ENCODE data around the gene VTI1B. TPM values are rescaled to one million over a fixed set of nuclear protein-coding genes. Genes with fewer than 3 reads are reported as not detected.
"Not testable (repeated sequence)": the region's sequence is repeated elsewhere in the genome, so short reads cannot be mapped to it uniquely, and the experiment has no call there.

The VTI1B gene
- total RNA-seq = 75.3 and 78.5 TPM in 2 replicates

DNA sequence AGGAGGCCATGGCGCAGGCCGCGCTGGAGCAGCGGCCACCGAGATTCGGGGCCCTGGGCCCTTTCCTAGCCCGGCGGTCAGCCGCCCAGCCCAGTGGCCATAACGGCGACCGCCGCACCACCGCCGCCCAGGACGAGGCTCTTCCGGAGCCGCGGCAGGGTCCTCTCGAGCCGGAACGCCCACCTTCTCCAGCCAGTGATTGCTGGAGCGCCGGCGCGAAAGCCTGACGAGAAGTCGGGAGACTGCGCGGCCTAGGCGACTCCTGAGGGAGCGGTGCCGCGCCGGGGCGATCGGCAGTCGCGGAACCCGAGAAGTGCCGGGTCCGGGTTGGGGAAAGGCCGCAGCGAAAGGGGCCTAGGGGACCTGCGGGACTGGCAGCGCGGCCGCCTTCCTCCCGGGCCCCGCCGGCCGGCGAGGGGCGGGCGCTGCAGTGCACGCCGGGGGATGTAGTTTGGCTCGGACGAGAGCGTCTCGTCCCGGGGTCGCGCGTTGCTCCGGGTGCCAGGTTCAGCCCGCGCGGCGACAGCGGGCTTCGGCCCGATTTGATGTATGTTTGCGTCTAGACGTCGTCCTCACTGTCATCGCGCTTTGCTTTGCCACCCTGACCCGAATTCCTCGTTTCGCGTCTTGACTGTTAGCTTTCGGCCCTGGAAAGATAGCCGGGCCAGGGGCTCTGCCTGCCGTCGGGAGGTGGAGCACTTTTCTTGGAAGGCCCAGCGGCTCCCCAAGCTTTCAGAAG lies at the start of gene VTI1B:
Gene VTI1B (minus strand): TSS at position 153 of the 739 bp plus-strand sequence. CDS start 143 bp downstream, at position 10.
- Mint-ChIP-seq H3K27ac (peak within 1 kb of the TSS; percentile 90), H3K27me3 (no peaks in the 10 kb centered on the region), H3K4me3 (peak within 1 kb of the TSS; percentile 90), H3K4me1 (peaks cover 35% of the 10 kb centered on the region), H3K9me3 (no peaks in the 10 kb centered on the region), H3K36me3 (ENCODE audit: low read depth) (peaks cover 28% of the 10 kb centered on the region)
- peak; percentile 93 for DNase-seq
- intact Hi-C loops (cut with micrococcal nuclease) = loop anchor here (1.0 to 2.0 kb wide), 4 partner anchors 21 to 142 kb away; partner anchors contain the start of genes ARG2, PIGH, RDH11 and ZFYVE26

- H3K27me3 Mint-ChIP-seq = peaks cover 33% of the 10 kb centered on the region
These were observed 47.9 kb upstream of the VTI1B start for GRCh38 chr14:67722293-67722692.

GRCh38 chr14:67721875-67722274 lies 47.4 kb upstream of the VTI1B start:
- no peaks in the 10 kb centered on the region for H3K9me3 Mint-ChIP-seq
- no peak for DNase-seq
- H3K36me3 Mint-ChIP-seq (ENCODE audit: low read depth) = no peaks in the 10 kb centered on the region
- no peak overlapping the region for H3K27ac Mint-ChIP-seq
- intact Hi-C loops (cut with micrococcal nuclease) = no loop called here
- H3K4me1 Mint-ChIP-seq = peaks cover 2% of the 10 kb centered on the region
- H3K27me3 Mint-ChIP-seq = peaks cover 33% of the 10 kb centered on the region
- no peak overlapping the region for H3K4me3 Mint-ChIP-seq

More at GRCh38 chr14:67722293-67722692, 47.9 kb upstream of the VTI1B start:
- Mint-ChIP-seq H3K36me3 (ENCODE audit: low read depth) (no peaks in the 10 kb centered on the region), H3K9me3 (no peaks in the 10 kb centered on the region), H3K4me1 (peaks cover 2% of the 10 kb centered on the region), H3K4me3 (no peak overlapping the region), H3K27ac (no peak overlapping the region)
- no peak for DNase-seq
- intact Hi-C loops (cut with micrococcal nuclease) = no loop called here

DNA sequence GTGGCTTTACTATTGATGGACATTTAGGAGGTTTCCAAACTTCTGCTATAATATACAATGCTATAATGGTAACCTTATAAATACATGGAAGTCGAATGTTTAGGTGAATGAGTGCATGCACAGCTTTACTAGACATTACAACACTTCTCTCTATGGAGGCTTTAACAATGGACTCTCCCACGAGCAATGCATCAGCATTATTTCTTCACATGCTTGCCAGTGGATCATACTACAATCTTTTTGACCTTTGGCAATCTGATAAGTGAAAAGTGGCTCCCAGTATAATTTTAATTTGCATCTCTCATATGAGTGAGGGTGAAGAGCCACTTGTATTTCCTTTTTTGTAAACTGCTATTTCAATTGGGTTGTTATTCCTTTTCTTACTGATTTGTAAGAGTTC lies 45.4 kb upstream of the VTI1B start:
- Mint-ChIP-seq H3K9me3 (no peaks in the 10 kb centered on the region), H3K4me1 (peaks cover 2% of the 10 kb centered on the region), H3K36me3 (ENCODE audit: low read depth) (no peaks in the 10 kb centered on the region), H3K27ac (no peak overlapping the region), H3K4me3 (no peak overlapping the region), H3K27me3 (peaks cover 31% of the 10 kb centered on the region)
- intact Hi-C loops (cut with micrococcal nuclease) = no loop called here
- DNase-seq = no peak

DNA sequence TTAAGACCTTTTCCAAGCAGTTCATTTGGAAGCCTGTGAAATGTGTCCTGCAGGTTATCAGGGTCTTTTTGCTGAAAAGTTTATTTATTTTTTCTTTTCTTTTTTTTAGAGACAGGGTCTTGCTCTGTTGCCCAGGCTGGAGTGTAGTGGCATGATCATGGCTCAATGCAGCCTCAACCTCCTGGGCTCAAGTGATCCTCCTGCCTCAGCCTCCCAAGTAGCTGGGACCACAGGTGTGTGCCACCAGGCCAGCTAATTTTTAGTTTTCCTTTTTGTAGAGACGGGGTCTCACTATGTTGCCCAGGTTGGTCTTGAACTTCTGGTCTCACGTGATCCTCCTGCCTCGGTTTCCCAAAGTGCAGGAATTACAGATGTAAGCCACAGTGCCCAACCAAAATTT lies 45.0 kb upstream of the VTI1B start:
- intact Hi-C loops (cut with micrococcal nuclease); H3K27ac Mint-ChIP-seq; H3K4me1 Mint-ChIP-seq; DNase-seq; H3K36me3 Mint-ChIP-seq (ENCODE audit: low read depth); H3K9me3 Mint-ChIP-seq; H3K4me3 Mint-ChIP-seq: not testable (repeated sequence)
- peaks cover 32% of the 10 kb centered on the region for H3K27me3 Mint-ChIP-seq

GRCh38 chr14:67718265-67718664 lies 43.8 kb upstream of the VTI1B start:
- DNase-seq = no peak
- Mint-ChIP-seq H3K27ac (no peak overlapping the region), H3K27me3 (peaks cover 29% of the 10 kb centered on the region), H3K9me3 (no peaks in the 10 kb centered on the region), H3K4me3 (no peak overlapping the region), H3K4me1 (peaks cover 2% of the 10 kb centered on the region), H3K36me3 (ENCODE audit: low read depth) (no peaks in the 10 kb centered on the region)
- intact Hi-C loops (cut with micrococcal nuclease) = no loop called here

GRCh38 chr14:67717048-67717447 lies 42.6 kb upstream of the VTI1B start:
- Mint-ChIP-seq H3K27me3 (peaks cover 19% of the 10 kb centered on the region), H3K36me3 (ENCODE audit: low read depth) (no peaks in the 10 kb centered on the region), H3K9me3 (no peaks in the 10 kb centered on the region), H3K4me1 (peaks cover 2% of the 10 kb centered on the region), H3K27ac (no peak overlapping the region), H3K4me3 (no peak overlapping the region)
- DNase-seq = no peak
- intact Hi-C loops (cut with micrococcal nuclease) = no loop called here

DNA sequence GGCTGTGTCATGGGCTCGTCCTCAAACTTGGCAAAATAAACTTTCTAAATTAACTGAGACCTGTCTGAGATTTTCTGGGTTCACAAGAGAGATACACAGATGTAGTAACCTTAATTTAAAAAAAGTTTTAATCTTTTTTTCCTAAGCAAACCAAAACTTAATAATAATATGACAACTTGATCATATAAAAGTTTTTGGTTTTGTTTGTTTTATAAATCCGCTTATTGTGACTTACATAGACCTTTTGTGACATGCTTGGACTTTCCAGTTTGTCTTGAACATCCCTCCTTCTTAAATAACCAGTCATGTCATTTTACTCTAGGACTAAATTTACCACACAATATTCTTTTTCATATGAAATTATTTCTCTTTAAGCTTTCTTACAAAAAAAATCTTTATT lies 35.8 kb upstream of the VTI1B start:
- H3K27me3 Mint-ChIP-seq = peaks cover 4% of the 10 kb centered on the region
- no peaks in the 10 kb centered on the region for H3K36me3 Mint-ChIP-seq (ENCODE audit: low read depth)
- H3K4me1 Mint-ChIP-seq = no peaks in the 10 kb centered on the region
- no peak for DNase-seq
- no peak overlapping the region for H3K4me3 Mint-ChIP-seq
- H3K27ac Mint-ChIP-seq = no peak overlapping the region
- peaks cover 3% of the 10 kb centered on the region for H3K9me3 Mint-ChIP-seq
- intact Hi-C loops (cut with micrococcal nuclease) = no loop called here

DNA sequence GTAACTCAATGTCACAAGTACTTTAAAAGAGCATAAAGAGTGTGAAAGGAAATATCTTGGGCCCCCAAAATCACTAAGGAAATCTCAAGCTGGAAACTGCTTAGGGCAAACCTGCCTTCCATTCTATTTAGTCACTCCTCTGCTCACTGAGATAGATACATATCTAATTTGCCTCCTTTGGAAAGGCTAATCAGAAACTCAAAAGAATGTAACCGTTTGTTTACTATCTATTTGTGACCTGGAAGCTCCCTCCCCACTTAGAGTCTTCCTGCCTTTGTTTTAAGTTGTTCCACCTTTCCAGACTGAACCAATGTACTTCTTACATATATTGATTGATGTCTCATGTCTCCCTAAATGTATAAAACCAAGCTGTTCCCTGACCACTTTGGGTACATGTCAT lies 35.4 kb upstream of the VTI1B start:
- DNase-seq, H3K9me3 Mint-ChIP-seq: not testable (repeated sequence)

GRCh38 chr14:67709346-67709745 lies 34.9 kb upstream of the VTI1B start:
- H3K36me3 Mint-ChIP-seq (ENCODE audit: low read depth); H3K27ac Mint-ChIP-seq; DNase-seq; H3K9me3 Mint-ChIP-seq; H3K27me3 Mint-ChIP-seq; H3K4me3 Mint-ChIP-seq; H3K4me1 Mint-ChIP-seq: not testable (repeated sequence)
- intact Hi-C loops (cut with micrococcal nuclease) = loop anchor here (10.0 kb wide), 2 partner anchors 285 to 545 kb away; no protein-coding TSS in a partner anchor

More for the DNA sequence above, 35.4 kb upstream of the VTI1B start:
- H3K4me3 Mint-ChIP-seq; H3K36me3 Mint-ChIP-seq (ENCODE audit: low read depth); H3K27ac Mint-ChIP-seq; H3K27me3 Mint-ChIP-seq; H3K4me1 Mint-ChIP-seq: not testable (repeated sequence)
- intact Hi-C loops (cut with micrococcal nuclease) = loop anchor here (10.0 kb wide), 2 partner anchors 285 to 545 kb away; no protein-coding TSS in a partner anchor

GRCh38 chr14:67705211-67705610 lies 30.8 kb upstream of the VTI1B start:
- no peaks in the 10 kb centered on the region for H3K36me3 Mint-ChIP-seq (ENCODE audit: low read depth)
- H3K27me3 Mint-ChIP-seq = peaks cover 4% of the 10 kb centered on the region
- DNase-seq = no peak
- H3K4me3 Mint-ChIP-seq = no peak overlapping the region
- no peak overlapping the region for H3K27ac Mint-ChIP-seq
- H3K4me1 Mint-ChIP-seq = no peaks in the 10 kb centered on the region
- intact Hi-C loops (cut with micrococcal nuclease) = loop anchor here (2.0 to 10.0 kb wide), 3 partner anchors 38 to 540 kb away; no protein-coding TSS in a partner anchor
- H3K9me3 Mint-ChIP-seq = no peaks in the 10 kb centered on the region

- Mint-ChIP-seq H3K4me1 (no peaks in the 10 kb centered on the region), H3K36me3 (ENCODE audit: low read depth) (no peaks in the 10 kb centered on the region), H3K4me3 (no peak overlapping the region), H3K27me3 (peaks cover 4% of the 10 kb centered on the region), H3K27ac (no peak overlapping the region), H3K9me3 (no peaks in the 10 kb centered on the region)
- peak; percentile 85 for DNase-seq
- intact Hi-C loops (cut with micrococcal nuclease) = loop anchor here (1.0 to 10.0 kb wide), 6 partner anchors 38 to 540 kb away; no protein-coding TSS in a partner anchor
These were observed 30.2 kb upstream of the VTI1B start for GRCh38 chr14:67704484-67705089.

DNA sequence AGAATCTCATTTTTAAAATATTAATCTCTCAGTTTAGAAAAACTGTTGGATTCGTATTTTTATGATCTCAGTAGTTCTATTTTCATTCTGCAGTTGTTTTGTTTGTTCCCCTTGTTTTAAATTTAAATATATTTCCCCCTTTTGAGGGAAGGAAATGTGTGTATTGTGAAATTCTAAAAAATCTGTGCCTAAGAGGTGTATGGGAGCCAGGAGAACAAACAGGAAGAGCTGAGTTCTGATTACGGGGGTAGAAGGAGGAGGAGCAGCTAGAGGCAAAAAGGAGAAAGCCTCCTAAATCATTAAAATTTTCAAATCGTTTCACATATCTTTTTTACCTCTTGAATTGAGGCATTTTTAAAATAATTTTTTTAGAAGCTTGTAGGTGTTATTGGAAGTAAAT lies 29.6 kb upstream of the VTI1B start:
- Mint-ChIP-seq H3K4me1 (no peaks in the 10 kb centered on the region), H3K27ac (no peak overlapping the region), H3K27me3 (peaks cover 4% of the 10 kb centered on the region), H3K4me3 (no peak overlapping the region), H3K9me3 (no peaks in the 10 kb centered on the region), H3K36me3 (ENCODE audit: low read depth) (no peaks in the 10 kb centered on the region)
- intact Hi-C loops (cut with micrococcal nuclease) = loop anchor here (1.0 to 10.0 kb wide), 6 partner anchors 37 to 539 kb away; no protein-coding TSS in a partner anchor
- no peak for DNase-seq

- not testable (repeated sequence) for DNase-seq; H3K27me3 Mint-ChIP-seq; H3K36me3 Mint-ChIP-seq (ENCODE audit: low read depth); H3K4me1 Mint-ChIP-seq; H3K27ac Mint-ChIP-seq; H3K9me3 Mint-ChIP-seq; H3K4me3 Mint-ChIP-seq
- intact Hi-C loops (cut with micrococcal nuclease) = loop anchor here (10.0 kb wide), 2 partner anchors 277 to 537 kb away; no protein-coding TSS in a partner anchor
These were observed 27.1 kb upstream of the VTI1B start, which contains the start of gene RDH12 for GRCh38 chr14:67701492-67701891. Gene RDH12, plus strand, starts transcription at chr14:67701886. Its CDS starts 20,757 bp downstream, at chr14:67722643.

All from activated CD4-positive, alpha-beta T cell treated with anti-CD3 and anti-CD28 coated beads, Interleukin-2, amount 10 ng/mL, durations not matched to agents 24 days and 14 days (primary cell).